ENCODE data around the gene NEK5. TPM values are rescaled to one million over a fixed set of nuclear protein-coding genes. Genes with fewer than 3 reads are reported as not detected.

NEK5 gene
- total RNA-seq, 1 donor from 2014 or later = 0.28 TPM

GRCh38 chr13:52141299-52141698 is 12.4 kb upstream of the NEK5 start:
- no peak overlapping the region for H2AFZ ChIP-seq (replicated peaks)
- H4K20me1 ChIP-seq (ENCODE audit: low read depth) = no peaks in the 10 kb centered on the region
- H3K4me1 ChIP-seq = no peaks in the 10 kb centered on the region
- H3K4me2 ChIP-seq = no peak overlapping the region
- DNase-seq (ENCODE audit: low spot score) = no peak
- no peaks in the 10 kb centered on the region for H3K4me1 Mint-ChIP-seq
- no peaks in the 10 kb centered on the region for H3K79me2 ChIP-seq (ENCODE audit: low read depth)
- no peak overlapping the region for H3K9ac ChIP-seq
- H3K36me3 Mint-ChIP-seq = peaks cover 16% of the 10 kb centered on the region
- no peaks in the 10 kb centered on the region for H3F3A ChIP-seq (ENCODE audit: low read depth)
- no peak overlapping the region for H3K27ac ChIP-seq
- H3K9me3 ChIP-seq (ENCODE audit: low read depth) = no peaks in the 10 kb centered on the region
- H3K9me3 Mint-ChIP-seq = no peaks in the 10 kb centered on the region
- H3K27ac Mint-ChIP-seq = no peak overlapping the region
- TF ChIP-seq EZH2 (IDR thresholded peaks at IDR 0.05) (no peak), EZH2phosphoT487 (IDR thresholded peaks at IDR 0.05) (no peak), CTCF (IDR thresholded peaks at IDR 0.05) (no peak)
- peaks cover 3% of the 10 kb centered on the region for H3K27me3 Mint-ChIP-seq (ENCODE audit: insufficient read depth, low read depth)
- H3K27me3 ChIP-seq = no peaks in the 10 kb centered on the region
- H3K4me3 ChIP-seq = no peak overlapping the region
- H3K36me3 ChIP-seq = no peaks in the 10 kb centered on the region
- no peak overlapping the region for H3K4me3 Mint-ChIP-seq

GRCh38 chr13:52137489-52137888 is 8.6 kb upstream of the NEK5 start:
- no peaks in the 10 kb centered on the region for H3K9me3 Mint-ChIP-seq
- H4K20me1 ChIP-seq (ENCODE audit: low read depth) = no peaks in the 10 kb centered on the region

GRCh38 chr13:52136763-52137162 is 7.9 kb upstream of the NEK5 start:
- TF ChIP-seq EZH2phosphoT487 (IDR thresholded peaks at IDR 0.05) = no peak
- no peak for TF ChIP-seq CTCF (IDR thresholded peaks at IDR 0.05)
- TF ChIP-seq EZH2 (IDR thresholded peaks at IDR 0.05) = no peak
- no peak overlapping the region for H2AFZ ChIP-seq (replicated peaks)
- no peaks in the 10 kb centered on the region for H3K4me1 ChIP-seq
- H3K9me3 ChIP-seq (ENCODE audit: low read depth) = no peaks in the 10 kb centered on the region
- H3K4me2 ChIP-seq = no peak overlapping the region
- H3K27ac ChIP-seq = no peak overlapping the region
- H3K9me3 Mint-ChIP-seq = no peaks in the 10 kb centered on the region
- no peak for DNase-seq (ENCODE audit: low spot score)
- no peaks in the 10 kb centered on the region for H4K20me1 ChIP-seq (ENCODE audit: low read depth)
- H3F3A ChIP-seq (ENCODE audit: low read depth) = no peaks in the 10 kb centered on the region
- no peaks in the 10 kb centered on the region for H3K4me1 Mint-ChIP-seq
- no peak overlapping the region for H3K4me3 ChIP-seq
- H3K9ac ChIP-seq = no peak overlapping the region
- no peaks in the 10 kb centered on the region for H3K79me2 ChIP-seq (ENCODE audit: low read depth)
- H3K36me3 Mint-ChIP-seq = peaks cover 35% of the 10 kb centered on the region
- H3K27me3 Mint-ChIP-seq (ENCODE audit: insufficient read depth, low read depth) = peaks cover 3% of the 10 kb centered on the region
- H3K4me3 Mint-ChIP-seq = no peak overlapping the region
- peaks cover 10% of the 10 kb centered on the region for H3K36me3 ChIP-seq
- H3K27ac Mint-ChIP-seq = no peak overlapping the region
- H3K27me3 ChIP-seq = no peaks in the 10 kb centered on the region

More at GRCh38 chr13:52137489-52137888, 8.6 kb upstream of the NEK5 start:
- Histone ChIP-seq H3K79me2 (ENCODE audit: low read depth) (no peaks in the 10 kb centered on the region), H3K4me2 (no peak overlapping the region), H3K27ac (no peak overlapping the region), H3K4me1 (no peaks in the 10 kb centered on the region), H3K9ac (no peak overlapping the region), H3K4me3 (no peak overlapping the region), H2AFZ (replicated peaks) (no peak overlapping the region), H3F3A (ENCODE audit: low read depth) (no peaks in the 10 kb centered on the region), H3K27me3 (no peaks in the 10 kb centered on the region), H3K36me3 (peaks cover 10% of the 10 kb centered on the region), H3K9me3 (ENCODE audit: low read depth) (no peaks in the 10 kb centered on the region)
- H3K27me3 Mint-ChIP-seq (ENCODE audit: insufficient read depth, low read depth) = peaks cover 3% of the 10 kb centered on the region
- H3K36me3 Mint-ChIP-seq = peaks cover 30% of the 10 kb centered on the region
- TF ChIP-seq EZH2phosphoT487 (IDR thresholded peaks at IDR 0.05) = no peak
- TF ChIP-seq EZH2 (IDR thresholded peaks at IDR 0.05) = no peak
- no peak for TF ChIP-seq CTCF (IDR thresholded peaks at IDR 0.05)
- DNase-seq (ENCODE audit: low spot score) = peak; percentile 27
- H3K4me1 Mint-ChIP-seq = no peaks in the 10 kb centered on the region
- no peak overlapping the region for H3K27ac Mint-ChIP-seq
- no peak overlapping the region for H3K4me3 Mint-ChIP-seq
